ENCODE results near the gene PPARD.

DNA sequence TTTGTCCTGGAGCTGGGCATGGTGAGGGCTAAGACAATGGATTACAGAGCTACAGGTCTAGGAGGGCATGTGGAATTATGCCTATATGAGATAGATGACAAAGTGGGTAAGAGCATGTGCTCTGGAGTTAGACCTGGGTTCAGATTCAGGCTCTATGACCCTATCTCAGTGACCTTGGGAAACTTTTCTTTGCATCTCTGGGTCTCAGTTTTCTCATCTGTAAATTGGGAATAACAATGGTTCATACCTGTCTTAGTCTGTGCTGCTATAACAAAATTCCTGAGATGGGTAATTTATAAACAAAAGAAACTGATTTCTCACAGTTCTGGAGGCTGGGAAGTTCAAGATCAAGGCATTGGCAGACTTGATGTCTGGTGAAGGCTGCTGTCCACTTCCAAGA lies 30.3 kb downstream of the PPARD start:
- no peak for TF ChIP-seq POLR2AphosphoS5 (IDR thresholded peaks at IDR 0.05)
- TF ChIP-seq, protein P1, sequence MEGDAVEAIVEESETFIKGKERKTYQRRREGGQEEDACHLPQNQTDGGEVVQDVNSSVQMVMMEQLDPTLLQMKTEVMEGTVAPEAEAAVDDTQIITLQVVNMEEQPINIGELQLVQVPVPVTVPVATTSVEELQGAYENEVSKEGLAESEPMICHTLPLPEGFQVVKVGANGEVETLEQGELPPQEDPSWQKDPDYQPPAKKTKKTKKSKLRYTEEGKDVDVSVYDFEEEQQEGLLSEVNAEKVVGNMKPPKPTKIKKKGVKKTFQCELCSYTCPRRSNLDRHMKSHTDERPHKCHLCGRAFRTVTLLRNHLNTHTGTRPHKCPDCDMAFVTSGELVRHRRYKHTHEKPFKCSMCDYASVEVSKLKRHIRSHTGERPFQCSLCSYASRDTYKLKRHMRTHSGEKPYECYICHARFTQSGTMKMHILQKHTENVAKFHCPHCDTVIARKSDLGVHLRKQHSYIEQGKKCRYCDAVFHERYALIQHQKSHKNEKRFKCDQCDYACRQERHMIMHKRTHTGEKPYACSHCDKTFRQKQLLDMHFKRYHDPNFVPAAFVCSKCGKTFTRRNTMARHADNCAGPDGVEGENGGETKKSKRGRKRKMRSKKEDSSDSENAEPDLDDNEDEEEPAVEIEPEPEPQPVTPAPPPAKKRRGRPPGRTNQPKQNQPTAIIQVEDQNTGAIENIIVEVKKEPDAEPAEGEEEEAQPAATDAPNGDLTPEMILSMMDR (IDR thresholded peaks at IDR 0.05) = no peak
- TF ChIP-seq POLR2A (IDR thresholded peaks at IDR 0.05) = no peak
